NCI-H1694 treated with DMSO at 0.1 percent for 48 hours (cell line): Measurements from ENCODE around the gene KCTD13.
"Not testable (repeated sequence)": the region's sequence is repeated elsewhere in the genome, so short reads cannot be mapped to it uniquely, and the experiment has no call there.

ENCODE experiments used
- DNase-seq: peaks from one replicate; lab custom pipeline; 2025; lab: John Stamatoyannopoulos, UW

The KCTD13 gene

GRCh38 chr16:29877266-29877961 is 48.6 kb downstream of the KCTD13 start:
- DNase-seq: no peak

- no peak for DNase-seq
Observed at GRCh38 chr16:29876594-29877249, 49.3 kb downstream of the KCTD13 start.

GRCh38 chr16:29876217-29876593 is 49.8 kb downstream of the KCTD13 start:
- DNase-seq: no peak

GRCh38 chr16:29875206-29875605 is 50.8 kb downstream of the KCTD13 start:
- DNase-seq: no peak

GRCh38 chr16:29873319-29873718 is 52.7 kb downstream of the KCTD13 start:
- DNase-seq: no peak

- no peak for DNase-seq
Observed at GRCh38 chr16:29871822-29872546, 54.0 kb downstream of the KCTD13 start.

- not testable (repeated sequence) for DNase-seq
Observed at GRCh38 chr16:29869067-29869466, 57.0 kb downstream of the KCTD13 start.

GRCh38 chr16:29868396-29869009 is 57.5 kb downstream of the KCTD13 start:
- no peak for DNase-seq

GRCh38 chr16:29864205-29864604 is 61.8 kb downstream of the KCTD13 start:
- no peak for DNase-seq

- no peak for DNase-seq
Observed at GRCh38 chr16:29863669-29863984, 62.4 kb downstream of the KCTD13 start.

- peak; percentile 83 for DNase-seq
Observed at GRCh38 chr16:29862884-29863668, 63.0 kb downstream of the KCTD13 start, which contains the start of gene CDIPT. TSS of gene CDIPT (minus strand) at chr16:29863226. CDS start at chr16:29862857, 369 bp downstream.

- DNase-seq: no peak
Observed at GRCh38 chr16:29862383-29862883, 63.6 kb downstream of the KCTD13 start.

GRCh38 chr16:29860218-29860617 is 65.8 kb downstream of the KCTD13 start:
- no peak for DNase-seq

- no peak for DNase-seq
Observed at GRCh38 chr16:29858974-29859373, 67.1 kb downstream of the KCTD13 start.

GRCh38 chr16:29858149-29858849 is 67.7 kb downstream of the KCTD13 start:
- no peak for DNase-seq

- peak; percentile 12 for DNase-seq
Observed at GRCh38 chr16:29857133-29857760, 68.8 kb downstream of the KCTD13 start.
